GM18951 (cell line): ENCODE measurements around the gene RHBDD1.

Experiments used
- POLR2A ChIP-seq: IDR thresholded peaks from 4 replicates; pipeline ENCODE4 v1.6.1; 2011; ENCODE audit warnings: mild to moderate bottlenecking; ENCODE audit not compliant: insufficient read length, insufficient read depth; ENCODE audit errors: extremely low read depth
- in situ Hi-C: fragments of 300-500 bp; cut with MboI; formaldehyde crosslinking; loops from one replicate; pipeline ENCODE4 v1.12.0; 2022; ENCODE audit warnings: low sequenced_read_pairs, mixed read lengths, inconsistent platforms; ENCODE audit not compliant: unreplicated experiment

RHBDD1 gene

GRCh38 chr2:227007940-227008339 lies 172.1 kb downstream of the RHBDD1 start:
- TF ChIP-seq POLR2A, result no peak
- in situ Hi-C loops, result no loop called here

DNA sequence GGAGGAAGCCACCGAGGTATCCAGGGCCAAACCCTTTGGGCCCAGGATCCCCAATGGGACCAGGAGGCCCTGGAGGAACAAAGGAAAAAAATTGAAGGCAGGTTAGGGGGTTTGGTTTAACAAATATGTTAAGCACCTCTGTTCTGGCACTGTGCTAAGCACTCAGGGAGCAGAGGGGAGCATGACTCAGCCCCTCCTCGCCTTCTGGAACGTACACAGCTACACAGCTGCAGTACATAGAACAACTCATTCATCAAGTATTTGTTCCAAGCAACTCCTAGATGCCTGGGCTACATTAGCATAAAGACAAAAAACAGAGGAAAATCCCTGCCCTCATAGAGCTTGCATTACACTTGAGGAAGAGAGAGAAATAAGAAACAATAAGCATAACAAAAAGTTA lies 174.6 kb downstream of the RHBDD1 start:
- in situ Hi-C loops, result no loop called here

DNA sequence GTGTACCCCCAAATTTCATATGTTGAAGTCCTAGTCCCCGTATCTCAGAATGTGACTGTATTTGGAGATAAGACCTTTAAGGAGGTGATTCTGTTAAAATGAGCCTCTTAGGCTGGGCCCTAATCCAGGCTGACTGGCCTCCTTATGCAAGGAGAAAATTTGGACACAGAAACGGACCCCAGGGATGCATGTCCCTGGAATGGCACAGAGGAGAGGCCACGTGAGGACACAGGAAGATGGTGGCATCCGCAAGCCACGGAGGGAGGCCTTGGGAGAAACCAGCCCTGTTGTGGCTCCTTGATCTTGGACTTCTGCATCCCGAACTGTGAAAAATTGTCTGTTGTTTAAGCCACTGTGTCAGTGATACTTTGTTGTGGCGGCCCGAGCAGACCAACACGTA lies 177.5 kb downstream of the RHBDD1 start:
- TF ChIP-seq POLR2A, result no peak
- in situ Hi-C loops, result no loop called here

More for the DNA sequence above, 174.6 kb downstream of the RHBDD1 start:
- TF ChIP-seq POLR2A, result no peak

DNA sequence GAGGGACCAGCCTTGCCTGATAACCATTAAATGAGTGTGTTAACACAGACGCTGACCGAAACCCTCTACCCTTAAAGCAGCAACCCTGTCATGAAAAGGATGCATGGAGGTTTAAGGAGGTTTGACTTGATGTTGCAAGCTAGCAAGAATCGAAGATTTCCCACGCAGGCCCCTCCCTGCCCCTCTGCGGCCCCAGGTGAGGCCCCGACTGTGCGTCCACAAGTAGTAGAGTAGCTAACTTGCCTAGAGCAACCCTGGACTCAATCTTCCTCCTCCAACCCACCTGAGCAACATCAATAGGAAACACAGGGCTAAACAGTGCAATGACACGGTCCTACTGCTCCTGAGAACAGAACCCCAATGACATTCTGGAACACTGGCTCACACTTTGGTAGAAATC lies 178.0 kb downstream of the RHBDD1 start:
- TF ChIP-seq POLR2A, result no peak
- in situ Hi-C loops, result no loop called here

- TF ChIP-seq POLR2A, result no peak
- in situ Hi-C loops, result no loop called here
Observed at GRCh38 chr2:227016894-227017293, 181.0 kb downstream of the RHBDD1 start.

DNA sequence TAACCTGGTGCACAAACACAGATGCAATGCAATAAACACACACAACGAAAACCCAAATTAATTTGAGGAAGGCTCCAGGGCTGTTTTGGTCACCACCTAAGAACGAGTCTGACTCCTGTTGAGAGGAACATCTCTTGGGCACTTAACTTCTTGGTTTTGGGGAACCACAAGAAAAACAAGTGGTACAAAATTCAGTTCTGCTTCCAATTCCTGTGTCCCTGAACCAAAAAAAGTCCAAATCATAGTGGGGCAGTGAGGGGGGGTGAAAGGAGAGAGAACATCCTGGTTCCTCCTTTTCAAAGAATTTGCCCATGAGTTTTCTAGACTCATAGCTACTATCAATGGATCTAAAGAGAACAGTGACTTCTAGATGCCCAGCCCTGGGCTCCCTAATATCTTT lies 184.6 kb downstream of the RHBDD1 start:
- in situ Hi-C loops, result no loop called here
- no peak for TF ChIP-seq POLR2A

- TF ChIP-seq POLR2A, result no peak
- in situ Hi-C loops, result no loop called here
Observed at GRCh38 chr2:227022608-227023007, 186.8 kb downstream of the RHBDD1 start.

DNA sequence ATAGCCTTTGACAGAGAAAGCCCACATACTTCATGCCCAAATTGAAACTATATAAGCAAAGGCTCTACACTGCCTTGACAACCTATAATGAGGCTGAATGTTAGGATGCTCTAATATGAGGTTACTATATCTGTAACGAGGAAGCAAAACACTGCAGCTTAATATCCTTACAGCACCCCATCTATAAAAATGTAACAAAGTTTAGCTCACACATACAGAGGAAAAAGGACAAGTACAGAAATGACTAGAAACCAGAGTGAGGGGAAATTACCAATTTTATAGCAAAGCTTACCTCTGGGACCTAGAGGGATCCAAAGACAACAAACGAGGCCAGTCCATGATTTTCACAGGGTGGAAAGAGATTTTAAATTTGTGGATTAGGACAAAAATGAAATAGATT lies 189.7 kb downstream of the RHBDD1 start:
- no peak for TF ChIP-seq POLR2A
- in situ Hi-C loops, result no loop called here

GRCh38 chr2:227029426-227030105 lies 193.7 kb downstream of the RHBDD1 start:
- TF ChIP-seq POLR2A, result no peak
- in situ Hi-C loops, result no loop called here

GRCh38 chr2:227030789-227031188 lies 194.9 kb downstream of the RHBDD1 start:
- no peak for TF ChIP-seq POLR2A
- in situ Hi-C loops, result no loop called here

- in situ Hi-C loops, result no loop called here
- no peak for TF ChIP-seq POLR2A
Observed at GRCh38 chr2:227031379-227031778, 195.5 kb downstream of the RHBDD1 start.

GRCh38 chr2:227033471-227034148 lies 197.8 kb downstream of the RHBDD1 start:
- in situ Hi-C loops, result no loop called here

DNA sequence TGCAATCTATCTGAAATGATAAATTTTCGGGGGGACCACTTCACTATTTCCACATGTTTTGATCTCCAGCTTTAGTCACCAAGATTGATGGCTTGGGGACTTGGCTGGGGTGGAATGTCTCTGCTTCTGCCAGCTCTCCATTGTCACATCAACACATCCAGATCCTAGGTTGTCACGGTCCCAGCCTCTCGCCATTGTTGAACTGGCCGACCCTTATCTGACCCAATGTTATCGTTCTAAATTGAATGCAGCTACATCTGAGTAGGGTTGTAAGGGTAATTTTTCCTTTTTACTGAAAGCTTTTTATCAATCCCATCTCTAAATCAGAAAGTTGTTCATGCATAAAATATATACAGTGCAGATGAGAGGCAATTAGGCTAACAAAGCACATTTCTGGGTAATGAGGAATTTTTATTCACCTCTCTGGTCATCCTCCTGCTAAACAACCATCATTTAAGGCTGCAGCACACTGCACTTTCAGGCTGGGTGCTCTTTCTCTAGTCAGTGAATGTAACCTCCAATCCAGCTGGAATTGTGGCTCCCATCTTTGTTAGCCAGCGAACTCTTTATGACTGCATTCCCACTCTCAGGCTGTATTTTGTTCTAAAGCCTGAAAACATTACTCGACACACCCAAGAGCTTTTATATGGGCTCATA lies 200.0 kb downstream of the RHBDD1 start:
- TF ChIP-seq POLR2A, result no peak
- in situ Hi-C loops, result no loop called here

More at GRCh38 chr2:227033471-227034148, 197.8 kb downstream of the RHBDD1 start:
- no peak for TF ChIP-seq POLR2A

DNA sequence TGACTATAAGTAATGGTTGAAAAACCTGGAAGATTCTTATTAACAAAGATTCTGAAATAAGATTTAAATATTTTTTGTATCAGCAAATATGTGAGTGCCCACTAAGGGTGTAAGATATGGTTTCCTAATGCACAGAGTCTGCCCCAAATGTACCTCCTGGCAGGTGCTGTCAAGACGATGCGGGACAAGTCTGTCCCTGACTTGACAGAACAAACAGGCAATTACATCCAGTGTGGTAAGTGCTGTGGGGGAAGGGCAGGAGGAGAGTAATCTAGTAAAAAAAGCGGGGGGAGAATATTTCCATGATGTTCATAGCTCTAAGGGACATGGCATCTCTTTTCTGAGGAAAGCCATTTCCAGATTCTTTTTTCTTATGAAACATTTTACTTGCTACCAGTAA lies 200.7 kb downstream of the RHBDD1 start:
- in situ Hi-C loops, result no loop called here
- TF ChIP-seq POLR2A, result no peak
